PC-9 (cell line): Measurements from ENCODE around the gene PAIP1. TPM values are rescaled to one million over a fixed set of nuclear protein-coding genes. Genes with fewer than 3 reads are reported as not detected.

Experiments
- BruUV-seq: library from RNA; stranded (reverse); fragments of 400-500 nt; replicated peaks from 2 replicates; lab custom pipeline; 2021; lab: Mats Ljungman, UMichigan
- CTCF ChIA-PET: fragments of 300-600 bp; sonication (Branson Sonifier 250); formaldehyde crosslinking; loops from one replicate; lab custom pipeline; 2022; ENCODE audit warnings: antibody characterized with exemption; lab: Charles Lee
- POLR2A ChIA-PET: fragments of 300-600 bp; sonication (Branson Sonifier 250); formaldehyde crosslinking; loops from one replicate; lab custom pipeline; 2022; ENCODE audit warnings: antibody characterized with exemption; ENCODE audit not compliant: unreplicated experiment; lab: Charles Lee
- DNase-seq, 2 experiments: peaks; one replicate each; pipeline versions ENCODE4 v3.0.0 to v3.0.0-alpha.2; 2015 to 2022; ENCODE audit warnings: mixed read lengths in 1 of 2
- H2AFZ ChIP-seq: fragments of 200-600 bp; sonication (generic); 2 replicates; pipeline ENCODE4 v1.8.1; 2017; ENCODE audit warnings: antibody characterized with exemption
- H3F3A ChIP-seq: fragments of 200-600 bp; sonication (generic); 2 replicates; pipeline ENCODE4 v1.8.1; 2017; ENCODE audit warnings: antibody characterized with exemption, mild to moderate bottlenecking, low read depth; ENCODE audit not compliant: insufficient read depth
- H3K27ac ChIP-seq: fragments of 200-600 bp; sonication (generic); 2 replicates; pipeline ENCODE4 v1.6.1; 2016; ENCODE audit warnings: mixed run types
- H3K27me3 ChIP-seq: fragments of 200-600 bp; sonication (generic); 2 replicates; pipeline ENCODE4 v1.6.1; 2016; ENCODE audit warnings: low read depth, mixed run types; ENCODE audit not compliant: insufficient read depth
- H3K36me3 ChIP-seq: fragments of 200-600 bp; sonication (generic); 2 replicates; pipeline ENCODE4 v1.6.1; 2016; ENCODE audit warnings: low read depth, mixed run types
- H3K4me1 ChIP-seq: fragments of 200-600 bp; sonication (generic); replicated peaks from 2 replicates; pipeline ENCODE4 v1.6.1; 2016; ENCODE audit warnings: mixed run types; ENCODE audit not compliant: insufficient read depth
- H3K4me2 ChIP-seq: fragments of 200-600 bp; sonication (generic); 2 replicates; pipeline ENCODE4 v1.6.1; 2017; ENCODE audit warnings: mixed run types
- H3K4me3 ChIP-seq: fragments of 200-600 bp; sonication (generic); 2 replicates; pipeline ENCODE4 v1.6.1; 2016; ENCODE audit warnings: mixed run types
- H3K79me2 ChIP-seq: fragments of 200-600 bp; sonication (generic); 2 replicates; pipeline ENCODE4 v1.6.1; 2017; ENCODE audit warnings: low read depth, mixed run types
- H3K9me2 ChIP-seq: fragments of 200-600 bp; sonication (generic); 2 replicates; pipeline ENCODE4 v1.8.1; 2017; ENCODE audit warnings: mild to moderate bottlenecking; ENCODE audit not compliant: insufficient read depth
- H3K9me3 ChIP-seq: fragments of 200-600 bp; sonication (generic); 2 replicates; pipeline ENCODE4 v1.8.1; 2016; ENCODE audit warnings: low read depth; ENCODE audit not compliant: insufficient read depth
- H4K20me1 ChIP-seq: fragments of 200-600 bp; sonication (generic); 2 replicates; pipeline ENCODE4 v1.8.1; 2017; ENCODE audit not compliant: insufficient read depth
- EZH2 ChIP-seq: fragments of 200-600 bp; sonication (generic); IDR thresholded peaks from 2 replicates; pipeline ENCODE4 v1.8.0; 2017; ENCODE audit warnings: antibody characterized with exemption, low read depth
- intact Hi-C: fragments of 100-400 bp; cut with micrococcal nuclease; formaldehyde crosslinking; loops from one replicate; pipeline ENCODE4 v1.10.0; 2022; ENCODE audit not compliant: unreplicated experiment
- total RNA-seq: library from RNA; stranded (reverse); gene quantifications from 2 replicates; pipeline ENCODE4 v1.2.3, GENCODE V29; 2021
- TF ChIP-seq, protein P1 (sequence below): fragments of 200-600 bp; sonication (generic); conservative IDR thresholded peaks from 2 replicates; pipeline ENCODE4 v1.6.1; 2017; ENCODE audit warnings: mixed run types, antibody characterized with exemption, mild to moderate bottlenecking, moderate library complexity

Gene PAIP1
- total RNA-seq, 1 experiment from 2014 or later, result 191 TPM

DNA sequence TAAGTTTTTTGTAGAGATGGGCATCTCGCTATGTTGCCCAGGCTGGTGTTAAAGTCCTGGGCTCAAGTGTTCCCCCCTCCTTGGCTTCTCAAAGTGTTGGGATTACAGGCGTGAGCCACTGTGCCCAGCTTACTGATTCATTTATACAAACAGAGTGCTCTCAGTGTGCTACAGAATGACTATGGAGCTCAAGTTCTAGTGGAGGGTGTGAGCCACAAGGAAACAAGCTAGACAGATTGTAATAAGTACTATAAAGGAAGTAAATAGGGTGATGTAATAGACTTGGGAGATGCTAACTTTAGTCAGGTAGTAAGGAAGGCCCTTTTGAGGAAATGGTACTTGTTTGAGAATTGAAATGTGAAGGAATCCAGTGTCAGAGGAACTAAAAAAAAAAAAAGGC is 71.5 kb downstream of the PAIP1 start:
- Histone ChIP-seq H3K79me2 (peaks cover 27% of the 10 kb centered on the region), H3K9me3 (no peaks in the 10 kb centered on the region), H3K27me3 (no peaks in the 10 kb centered on the region), H3K4me3 (no peak overlapping the region), H3K9me2 (no peaks in the 10 kb centered on the region), H3F3A (peaks cover 17% of the 10 kb centered on the region; the same call in 1 of the 2 replicates), H3K27ac (peak overlapping the region; percentile 14; the same call in 1 of the 2 replicates), H4K20me1 (no peaks in the 10 kb centered on the region), H3K36me3 (peaks cover 7% of the 10 kb centered on the region; the same call in 1 of the 2 replicates), H2AFZ (peak overlapping the region; percentile 13; the same call in 1 of the 2 replicates), H3K4me2 (peak overlapping the region; percentile 75; the same call in 1 of the 2 replicates), H3K4me1 (peaks cover 21% of the 10 kb centered on the region)
- intact Hi-C loops, result no loop called here
- POLR2A ChIA-PET, result interaction anchor here (0.7 kb wide), 2 partner anchors 36 to 63 kb away, joined by 4 to 10 read pairs; no protein-coding TSS in a partner anchor
- TF ChIP-seq, protein P1, sequence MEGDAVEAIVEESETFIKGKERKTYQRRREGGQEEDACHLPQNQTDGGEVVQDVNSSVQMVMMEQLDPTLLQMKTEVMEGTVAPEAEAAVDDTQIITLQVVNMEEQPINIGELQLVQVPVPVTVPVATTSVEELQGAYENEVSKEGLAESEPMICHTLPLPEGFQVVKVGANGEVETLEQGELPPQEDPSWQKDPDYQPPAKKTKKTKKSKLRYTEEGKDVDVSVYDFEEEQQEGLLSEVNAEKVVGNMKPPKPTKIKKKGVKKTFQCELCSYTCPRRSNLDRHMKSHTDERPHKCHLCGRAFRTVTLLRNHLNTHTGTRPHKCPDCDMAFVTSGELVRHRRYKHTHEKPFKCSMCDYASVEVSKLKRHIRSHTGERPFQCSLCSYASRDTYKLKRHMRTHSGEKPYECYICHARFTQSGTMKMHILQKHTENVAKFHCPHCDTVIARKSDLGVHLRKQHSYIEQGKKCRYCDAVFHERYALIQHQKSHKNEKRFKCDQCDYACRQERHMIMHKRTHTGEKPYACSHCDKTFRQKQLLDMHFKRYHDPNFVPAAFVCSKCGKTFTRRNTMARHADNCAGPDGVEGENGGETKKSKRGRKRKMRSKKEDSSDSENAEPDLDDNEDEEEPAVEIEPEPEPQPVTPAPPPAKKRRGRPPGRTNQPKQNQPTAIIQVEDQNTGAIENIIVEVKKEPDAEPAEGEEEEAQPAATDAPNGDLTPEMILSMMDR, result no peak
- no peak for TF ChIP-seq EZH2
- peak in 1 of 2 experiments; percentile 51 for DNase-seq
- CTCF ChIA-PET, result interaction anchor here (0.6 to 4.0 kb wide), 5 partner anchors 63 to 1428 kb away, joined by 3 to 53 read pairs (median 5); no protein-coding TSS in a partner anchor
- BruUV-seq, result no TSS peak

DNA sequence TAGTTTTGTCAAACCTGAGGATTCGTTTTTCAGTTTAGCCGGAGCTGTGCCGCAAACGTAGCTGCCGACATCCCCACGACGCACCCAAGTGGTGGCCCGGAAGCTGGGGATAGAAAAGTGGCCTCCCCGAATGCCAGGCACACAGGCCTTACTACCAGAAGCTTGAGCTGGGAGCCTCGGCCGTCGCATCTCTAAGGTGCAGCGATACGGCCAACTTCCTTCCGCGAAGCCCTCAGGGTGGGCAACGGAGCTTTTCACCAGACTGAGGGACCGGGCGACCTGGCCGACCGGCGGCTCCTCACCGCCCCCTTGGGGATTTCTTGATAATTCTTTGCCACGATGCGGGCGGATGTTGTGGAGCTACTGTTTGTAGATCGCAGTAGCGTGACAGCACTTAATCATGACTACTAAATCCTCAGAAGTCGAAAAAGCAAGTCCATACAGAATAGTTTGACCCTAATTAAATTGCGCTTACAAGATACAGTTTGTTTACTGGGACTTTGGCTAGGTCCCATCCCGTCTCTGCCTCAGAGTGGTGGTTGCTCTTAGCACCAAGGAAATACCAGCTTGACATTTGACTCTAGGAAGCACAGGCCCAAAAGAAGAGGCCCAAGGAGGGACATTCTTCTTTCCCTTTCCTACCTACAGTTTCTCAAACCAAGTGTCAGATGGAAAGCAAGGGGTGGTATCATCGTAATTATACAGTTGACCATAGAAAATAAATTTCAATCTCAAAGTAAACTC is 72.6 kb downstream of the PAIP1 start:
- CTCF ChIA-PET, result interaction anchor here (0.5 to 4.0 kb wide), 42 partner anchors 20 to 1581 kb away, joined by 3 to 53 read pairs (median 5); partner anchors contain the start of genes C5orf34, HMGCS1, NIM1K and NNT
- H3K9me2 ChIP-seq, result no peaks in the 10 kb centered on the region
- H3K4me2 ChIP-seq, result peak overlapping the region; percentile 75
- POLR2A ChIA-PET, result interaction anchor here (0.5 to 1.8 kb wide), 25 partner anchors 31 to 1580 kb away, joined by 3 to 51 read pairs (median 5); partner anchors contain the start of genes C5orf34, HMGCS1, RIMOC1 and ZNF131
- peak overlapping the region; percentile 69 for H3K4me3 ChIP-seq
- peaks cover 36% of the 10 kb centered on the region for H3K79me2 ChIP-seq
- H3F3A ChIP-seq, result peaks cover 17% of the 10 kb centered on the region
- peak; percentile 85 to 95 for DNase-seq
- H3K27me3 ChIP-seq, result no peaks in the 10 kb centered on the region
- no peak for TF ChIP-seq EZH2
- TF ChIP-seq, protein P1, result peak; percentile 97
- peak overlapping the region; percentile 92 for H2AFZ ChIP-seq
- H3K4me1 ChIP-seq, result peaks cover 21% of the 10 kb centered on the region
- H3K36me3 ChIP-seq, result peaks cover 5% of the 10 kb centered on the region; the same call in 1 of the 2 replicates
- H3K9me3 ChIP-seq, result no peaks in the 10 kb centered on the region
- no peaks in the 10 kb centered on the region for H4K20me1 ChIP-seq
- BruUV-seq, result TSS peak; percentile 93
- peak overlapping the region; percentile 86 for H3K27ac ChIP-seq
- intact Hi-C loops, result loop anchor here (1.0 to 5.0 kb wide), 5 partner anchors 252 to 577 kb away; no protein-coding TSS in a partner anchor
